Right lobe of liver (tissue), 4 donors: ENCODE data around the gene R3HDM4.

ENCODE experiments used
- CTCF ChIP-seq, 4 donors: fragments of 200-600 bp in 3 of 4; fragments of 450-650 bp in 1 of 4; IDR thresholded peaks; one replicate each; pipeline versions ENCODE4 v1.5.1 to v1.8.0; 2016 to 2022; ENCODE audit warnings: antibody characterized with exemption in 4 of 4, mild to moderate bottlenecking in 2 of 4
- POLR2A ChIP-seq: fragments of 450-650 bp; IDR thresholded peaks from one replicate; pipeline ENCODE4 v1.6.1; 2017; ENCODE audit warnings: antibody characterized with exemption, mild to moderate bottlenecking
- donor health status: DM: no; HTN: no; CAD: no.
- donor health status: DM: no; HTN: no; CAD: no.
- donor health status: DM: no; HTN: yes; CAD: no.

- TF ChIP-seq POLR2A (no peak), CTCF (IDR thresholded peaks at IDR 0.05) (no peak)
These were observed 43.1 kb upstream of the R3HDM4 start for GRCh38 chr19:955803-956765.
